K562 (cell line): ENCODE data around the gene MADCAM1.

ENCODE experiments used
- DDX20 ChIP-seq: fragments of 450-650 bp; IDR thresholded peaks from 2 replicates; pipeline ENCODE4 v1.6.1; 2016; ENCODE audit warnings: missing genetic modification characterization, low read depth, mild to moderate bottlenecking, missing compliant biosample characterization, moderate library complexity
- NCOA4 ChIP-seq: fragments of 450-650 bp; IDR thresholded peaks from 2 replicates; pipeline ENCODE4 v1.6.1; 2018; ENCODE audit warnings: mild to moderate bottlenecking; ENCODE audit not compliant: partially characterized antibody
- POLR2AphosphoS5 ChIP-seq: IDR thresholded peaks from 2 replicates; pipeline ENCODE4 v1.6.1; 2011; ENCODE audit warnings: mild to moderate bottlenecking, low read depth, low read length, moderate library complexity; ENCODE audit not compliant: control insufficient read depth, insufficient read depth
- PTBP1 ChIP-seq: fragments of 200-400 bp; formaldehyde crosslinking; IDR thresholded peaks from 2 replicates; pipeline ENCODE4 v1.6.1; 2017; ENCODE audit warnings: low read depth, low read length
- RNF2 ChIP-seq: sonication (generic); IDR thresholded peaks from 2 replicates; pipeline ENCODE4 v1.6.1; 2016
- TBP ChIP-seq: optimal IDR thresholded peaks from 2 replicates; pipeline ENCODE3; 2011; ENCODE audit warnings: low read depth, low read length, improper control_type of control experiment
- TEAD4 ChIP-seq, 2 experiments: sonication (generic) in 1 of 2; formaldehyde crosslinking in 1 of 2; IDR thresholded peaks; 2 replicates each; pipeline versions ENCODE4 v1.6.1 to v1.8.0; 2012 to 2022; ENCODE audit warnings: borderline replicate concordance in 1 of 2, inconsistent platforms in 1 of 2, low read length in 1 of 2, mild to moderate bottlenecking in 1 of 2, missing genetic modification reagents in 1 of 2
- ZNF609 ChIP-seq: sonication (generic); formaldehyde crosslinking; IDR thresholded peaks from 2 replicates; pipeline ENCODE4 v1.8.1; 2023; ENCODE audit warnings: missing genetic modification reagents, mild to moderate bottlenecking, borderline replicate concordance

GRCh38 chr19:510606-511100 lies 14.4 kb downstream of the MADCAM1 start:
- TF ChIP-seq POLR2AphosphoS5 (no peak), PTBP1 (no peak), TEAD4 (IDR thresholded peaks at IDR 0.05; ENCODE audit: low read length) (peak; percentile 37; the same call in 1 of the 2 replicates), TEAD4 (CRISPR knock-in tag; IDR thresholded peaks at IDR 0.05; ENCODE audit: borderline replicate concordance) (no peak), ZNF609 (CRISPR knock-in tag) (0 out of 2 replicates have a peak, but pooled peaks have one; percentile 20), DDX20 (tag) (no peak), RNF2 (no peak), TBP (no peak), NCOA4 (no peak)
